Suprapubic skin (tissue), 4 donors: ENCODE data around the gene SLC6A11. TPM values are rescaled to one million over a fixed set of nuclear protein-coding genes. Genes with fewer than 3 reads are reported as not detected.

ENCODE experiments used
- DNase-seq, 2 donors: peaks; one replicate each; pipeline ENCODE4 v3.0.0-alpha.2; 2019; ENCODE audit warnings: low spot score in 2 of 2
- H3K27ac ChIP-seq: fragments of 200-600 bp; sonication (generic); one replicate; pipeline ENCODE4 v1.5.1; 2019
- H3K27me3 ChIP-seq: fragments of 200-600 bp; sonication (generic); one replicate; pipeline ENCODE4 v1.5.1; 2019
- H3K36me3 ChIP-seq: fragments of 200-600 bp; sonication (generic); one replicate; pipeline ENCODE4 v1.5.1; 2019
- H3K4me1 ChIP-seq: fragments of 200-600 bp; sonication (generic); one replicate; pipeline ENCODE4 v1.5.1; 2019
- H3K4me3 ChIP-seq: fragments of 200-600 bp; sonication (generic); one replicate; pipeline ENCODE4 v1.5.1; 2019; ENCODE audit warnings: mild to moderate bottlenecking
- H3K9me3 ChIP-seq: fragments of 200-600 bp; sonication (generic); one replicate; pipeline ENCODE4 v1.5.1; 2019
- CTCF ChIP-seq, 2 donors: fragments of 200-600 bp in 1 of 2; fragments of 450-650 bp in 1 of 2; sonication (generic) in 1 of 2; IDR thresholded peaks; one replicate each; pipeline ENCODE4 v1.5.1; 2016 to 2019; ENCODE audit warnings: antibody characterized with exemption in 2 of 2, mild to moderate bottlenecking in 1 of 2, moderate library complexity in 1 of 2
- EP300 ChIP-seq: sonication (generic); formaldehyde crosslinking; IDR thresholded peaks from one replicate; pipeline ENCODE4 v1.6.1; 2017; ENCODE audit warnings: antibody characterized with exemption
- POLR2A ChIP-seq, 2 donors: fragments of 450-650 bp; IDR thresholded peaks; one replicate each; pipeline ENCODE4 v1.6.1; 2017; ENCODE audit warnings: antibody characterized with exemption in 2 of 2, mild to moderate bottlenecking in 2 of 2, moderate library complexity in 2 of 2
- POLR2AphosphoS5 ChIP-seq, 3 donors: sonication (generic); formaldehyde crosslinking; IDR thresholded peaks; one replicate each; pipeline ENCODE4 v1.6.1; 2017; ENCODE audit warnings: antibody characterized with exemption in 3 of 3
- WGBS: methylation state at CpG from one replicate; pipeline ENCODE4 v1.1.5; 2018; 5-methylcytosine and 5-hydroxymethylcytosine counted together
- total RNA-seq, 4 donors: library from RNA; depleted of rRNA; stranded (reverse); fragments of >200 nt; gene quantifications; one replicate each; pipeline ENCODE4 v1.1.0, GENCODE V29; 2016

The SLC6A11 gene
- total RNA-seq, 4 donors from 2014 or later = 4.3 to 7.9 (median 6.2) TPM

GRCh38 chr3:10883478-10884234 lies 67.6 kb downstream of the SLC6A11 start:
- H3K27me3 ChIP-seq = peaks cover 13% of the 10 kb centered on the region
- no peak for DNase-seq
- 83% methylated on average over 7 of the region's 7 CpGs for WGBS

DNA sequence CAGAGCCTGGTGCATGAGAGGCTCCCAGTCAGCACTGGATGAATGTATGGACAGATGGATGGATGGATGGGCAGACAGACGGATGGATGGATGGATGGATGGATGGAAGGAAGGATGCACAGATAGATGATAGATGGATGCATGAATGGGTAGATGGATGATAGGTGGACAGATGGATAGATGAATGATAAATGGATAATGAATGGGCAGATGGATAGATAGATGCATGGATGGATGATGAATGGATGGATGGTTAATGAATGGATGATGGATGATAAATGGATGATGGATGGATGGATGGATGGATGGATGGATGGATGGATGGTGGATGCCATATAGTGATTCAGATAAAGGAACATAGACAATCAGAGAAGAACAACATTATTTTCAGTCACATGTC lies 71.0 kb downstream of the SLC6A11 start:
- H3K4me3 ChIP-seq = no peak overlapping the region
- peaks cover 8% of the 10 kb centered on the region for H3K27me3 ChIP-seq
- H3K4me1 ChIP-seq = no peaks in the 10 kb centered on the region
- no peaks in the 10 kb centered on the region for H3K36me3 ChIP-seq
- peaks cover 19% of the 10 kb centered on the region for H3K9me3 ChIP-seq
- no peak for DNase-seq
- WGBS = 94% methylated on average over 1 of the region's 1 CpG
- no peak overlapping the region for H3K27ac ChIP-seq
- TF ChIP-seq CTCF (IDR thresholded peaks at IDR 0.05) (no peak), EP300 (no peak), POLR2AphosphoS5 (IDR thresholded peaks at IDR 0.05) (no peak), POLR2A (IDR thresholded peaks at IDR 0.05) (no peak)

More at GRCh38 chr3:10883478-10884234, 67.6 kb downstream of the SLC6A11 start:
- H3K36me3 ChIP-seq = no peaks in the 10 kb centered on the region
- H3K4me1 ChIP-seq = no peaks in the 10 kb centered on the region
- TF ChIP-seq POLR2A (IDR thresholded peaks at IDR 0.05) = no peak
- no peak for TF ChIP-seq POLR2AphosphoS5 (IDR thresholded peaks at IDR 0.05)
- no peak for TF ChIP-seq EP300
- TF ChIP-seq CTCF (IDR thresholded peaks at IDR 0.05) = peak; percentile 17 to 20
- H3K9me3 ChIP-seq = no peaks in the 10 kb centered on the region
- H3K4me3 ChIP-seq = no peak overlapping the region
- no peak overlapping the region for H3K27ac ChIP-seq

GRCh38 chr3:10888518-10889090 lies 72.6 kb downstream of the SLC6A11 start:
- Histone ChIP-seq H3K4me1 (no peaks in the 10 kb centered on the region), H3K9me3 (peaks cover 19% of the 10 kb centered on the region), H3K4me3 (no peak overlapping the region), H3K36me3 (no peaks in the 10 kb centered on the region), H3K27me3 (peaks cover 4% of the 10 kb centered on the region), H3K27ac (no peak overlapping the region)
- 72% methylated on average over 3 of the region's 3 CpGs for WGBS
- no peak for DNase-seq
- TF ChIP-seq CTCF (IDR thresholded peaks at IDR 0.05) (no peak), POLR2AphosphoS5 (IDR thresholded peaks at IDR 0.05) (no peak)

- no peaks in the 10 kb centered on the region for H3K36me3 ChIP-seq
- H3K4me1 ChIP-seq = no peaks in the 10 kb centered on the region
- 91% methylated on average over 2 of the region's 2 CpGs for WGBS
- H3K27me3 ChIP-seq = peaks cover 4% of the 10 kb centered on the region
- TF ChIP-seq POLR2AphosphoS5 (IDR thresholded peaks at IDR 0.05) = no peak
- no peak for TF ChIP-seq CTCF (IDR thresholded peaks at IDR 0.05)
- TF ChIP-seq EP300 = no peak
- no peak for TF ChIP-seq POLR2A (IDR thresholded peaks at IDR 0.05)
- H3K27ac ChIP-seq = no peak overlapping the region
- peaks cover 19% of the 10 kb centered on the region for H3K9me3 ChIP-seq
- no peak for DNase-seq
- no peak overlapping the region for H3K4me3 ChIP-seq
Observed at GRCh38 chr3:10889206-10889960, 73.4 kb downstream of the SLC6A11 start.

- Histone ChIP-seq H3K36me3 (no peaks in the 10 kb centered on the region), H3K27me3 (peaks cover 4% of the 10 kb centered on the region), H3K4me1 (no peaks in the 10 kb centered on the region), H3K27ac (no peak overlapping the region), H3K9me3 (peaks cover 19% of the 10 kb centered on the region), H3K4me3 (no peak overlapping the region)
- no peak for DNase-seq
- WGBS = 81% methylated on average over 1 of the region's 1 CpG
- TF ChIP-seq EP300 (no peak), POLR2AphosphoS5 (IDR thresholded peaks at IDR 0.05) (no peak), CTCF (IDR thresholded peaks at IDR 0.05) (no peak), POLR2A (IDR thresholded peaks at IDR 0.05) (no peak)
Observed at GRCh38 chr3:10890665-10891064, 74.6 kb downstream of the SLC6A11 start.
